CD4-positive, alpha-beta T cell treated with Interleukin-12 subunit alpha and Interleukin-12 subunit beta, for 1 hour (primary cell): ENCODE measurements around the gene INPPL1.
A peak's percentile ranks its signal among the peaks of the same experiment; 100 is the strongest.

Source experiments
- DNase-seq: peaks from one replicate; pipeline ENCODE4 v3.0.0-alpha.2; 2020

The INPPL1 gene

DNA sequence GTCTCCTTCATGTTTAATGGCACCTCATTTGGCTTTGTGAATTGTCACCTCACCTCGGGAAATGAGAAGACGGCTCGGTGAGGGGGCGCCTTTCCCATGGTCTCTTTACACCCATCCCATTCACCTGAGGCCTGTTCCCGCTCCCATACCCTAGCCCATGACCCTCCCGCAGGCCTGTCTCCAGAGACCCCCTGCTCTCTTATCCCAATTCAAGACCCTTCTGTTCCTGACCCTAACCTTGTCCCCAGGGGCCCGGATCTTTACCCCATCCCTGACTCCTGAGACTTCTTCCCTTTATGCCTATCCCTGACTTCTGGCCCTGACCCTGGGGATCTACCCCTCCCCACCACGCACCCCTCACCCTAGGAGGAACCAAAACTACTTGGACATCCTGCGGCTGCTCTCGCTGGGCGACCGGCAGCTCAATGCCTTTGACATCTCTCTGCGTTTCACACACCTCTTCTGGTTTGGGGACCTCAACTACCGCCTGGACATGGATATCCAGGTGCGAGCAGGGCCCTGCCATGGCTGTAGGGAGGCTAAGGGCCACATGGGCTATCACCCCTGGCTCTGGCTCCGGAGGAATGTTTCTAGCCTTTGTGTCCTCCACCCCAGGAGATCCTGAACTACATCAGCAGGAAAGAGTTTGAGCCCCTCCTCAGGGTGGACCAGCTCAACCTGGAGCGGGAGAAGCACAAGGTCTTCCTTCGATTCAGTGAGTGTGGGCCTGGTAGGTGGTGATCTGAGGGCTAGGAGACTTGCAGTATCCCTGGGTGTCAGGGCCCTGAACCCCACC lies 7.9 kb downstream of the INPPL1 start:
- no peak for DNase-seq

DNA sequence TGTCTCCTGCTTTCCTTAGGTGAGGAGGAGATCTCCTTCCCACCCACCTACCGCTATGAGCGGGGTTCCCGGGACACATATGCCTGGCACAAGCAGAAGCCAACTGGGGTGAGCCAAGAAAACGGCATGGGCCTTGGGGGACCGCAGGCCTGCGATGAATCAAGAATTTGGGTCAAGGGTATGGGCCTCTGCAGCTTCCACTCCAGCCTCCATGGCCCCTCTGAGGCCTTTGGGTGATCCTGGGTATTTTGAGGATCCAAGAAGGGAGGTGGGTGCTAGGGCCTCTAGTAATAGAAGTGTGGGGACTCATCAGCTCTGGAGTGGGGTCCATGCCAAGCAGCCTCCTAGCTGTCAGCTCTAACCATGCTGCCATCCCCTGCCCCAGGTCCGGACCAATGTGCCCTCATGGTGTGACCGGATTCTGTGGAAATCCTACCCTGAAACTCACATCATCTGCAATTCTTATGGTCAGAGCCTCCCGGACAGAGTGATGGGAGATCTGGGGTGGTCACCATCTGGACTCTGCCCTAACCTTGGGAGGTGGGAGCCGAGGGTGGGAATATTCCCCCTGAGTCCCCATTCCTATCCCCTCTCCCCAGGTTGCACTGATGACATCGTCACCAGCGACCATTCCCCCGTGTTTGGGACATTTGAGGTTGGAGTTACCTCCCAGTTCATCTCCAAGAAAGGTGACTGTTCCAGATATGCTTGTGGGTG lies 8.6 kb downstream of the INPPL1 start:
- DNase-seq: no peak

DNA sequence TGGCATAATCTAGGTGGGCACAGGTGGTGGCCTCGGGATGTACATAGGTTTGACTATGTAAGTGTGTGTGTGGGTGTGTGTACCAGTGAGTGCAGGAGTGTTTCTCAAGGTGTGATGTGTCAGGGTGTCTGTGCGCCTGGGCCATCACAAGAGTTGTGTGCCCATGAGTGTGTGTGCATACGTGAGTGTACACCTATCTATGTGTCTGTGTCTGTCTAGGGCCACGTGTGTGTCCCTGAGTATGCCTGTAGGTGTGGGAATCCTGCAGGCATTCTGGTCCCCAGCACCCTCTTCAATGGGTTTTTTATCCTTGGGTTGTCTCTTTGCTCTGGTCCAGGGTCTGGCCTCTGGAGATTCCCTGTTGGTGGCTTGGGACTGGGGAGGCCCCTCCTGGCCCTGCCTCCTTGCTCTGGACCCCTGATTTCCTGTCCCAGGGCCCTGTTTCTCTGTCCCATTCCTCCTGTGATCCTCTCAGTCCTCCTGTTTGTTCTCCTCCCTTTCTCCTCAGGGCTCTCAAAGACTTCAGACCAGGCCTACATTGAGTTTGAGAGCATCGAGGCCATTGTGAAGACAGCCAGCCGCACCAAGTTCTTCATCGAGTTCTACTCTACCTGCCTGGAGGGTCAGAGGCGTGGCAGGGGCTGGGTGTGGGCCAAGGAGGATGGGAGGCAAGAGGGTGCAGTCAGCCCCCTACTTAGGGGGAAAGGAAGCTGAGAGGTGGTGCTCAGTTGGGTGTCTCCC lies 9.4 kb downstream of the INPPL1 start:
- DNase-seq: no peak

DNA sequence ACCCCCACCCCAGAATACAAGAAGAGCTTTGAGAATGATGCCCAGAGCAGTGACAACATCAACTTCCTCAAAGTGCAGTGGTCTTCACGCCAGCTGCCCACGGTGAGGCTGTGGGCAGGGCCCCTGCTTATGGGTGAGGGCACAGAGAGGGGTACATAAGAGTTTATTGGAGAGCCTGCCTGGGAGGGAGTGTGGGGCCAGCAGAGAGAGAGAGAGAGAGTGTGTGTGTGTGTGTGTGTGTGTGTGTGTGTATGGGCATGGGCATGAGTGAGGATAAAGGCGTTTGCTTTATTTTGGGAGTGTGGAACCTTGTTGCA lies 9.9 kb downstream of the INPPL1 start:
- no peak for DNase-seq

DNA sequence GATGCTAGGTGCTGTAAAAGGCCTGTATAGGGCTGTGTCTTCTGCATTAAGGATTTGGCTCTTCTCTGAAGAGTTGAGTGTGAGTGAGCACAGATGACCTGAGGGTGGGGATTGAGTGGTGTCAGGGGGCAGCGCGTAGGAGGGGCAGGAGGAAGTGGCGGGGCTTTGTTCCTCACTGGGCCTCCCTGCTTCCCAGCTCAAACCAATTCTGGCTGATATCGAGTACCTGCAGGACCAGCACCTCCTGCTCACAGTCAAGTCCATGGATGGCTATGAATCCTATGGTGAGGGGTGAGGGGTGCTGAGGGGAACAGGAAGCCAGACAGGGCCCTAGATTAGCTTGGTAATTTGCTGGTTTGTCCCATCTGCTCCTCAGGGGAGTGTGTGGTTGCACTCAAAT lies 10.4 kb downstream of the INPPL1 start:
- DNase-seq: no peak

DNA sequence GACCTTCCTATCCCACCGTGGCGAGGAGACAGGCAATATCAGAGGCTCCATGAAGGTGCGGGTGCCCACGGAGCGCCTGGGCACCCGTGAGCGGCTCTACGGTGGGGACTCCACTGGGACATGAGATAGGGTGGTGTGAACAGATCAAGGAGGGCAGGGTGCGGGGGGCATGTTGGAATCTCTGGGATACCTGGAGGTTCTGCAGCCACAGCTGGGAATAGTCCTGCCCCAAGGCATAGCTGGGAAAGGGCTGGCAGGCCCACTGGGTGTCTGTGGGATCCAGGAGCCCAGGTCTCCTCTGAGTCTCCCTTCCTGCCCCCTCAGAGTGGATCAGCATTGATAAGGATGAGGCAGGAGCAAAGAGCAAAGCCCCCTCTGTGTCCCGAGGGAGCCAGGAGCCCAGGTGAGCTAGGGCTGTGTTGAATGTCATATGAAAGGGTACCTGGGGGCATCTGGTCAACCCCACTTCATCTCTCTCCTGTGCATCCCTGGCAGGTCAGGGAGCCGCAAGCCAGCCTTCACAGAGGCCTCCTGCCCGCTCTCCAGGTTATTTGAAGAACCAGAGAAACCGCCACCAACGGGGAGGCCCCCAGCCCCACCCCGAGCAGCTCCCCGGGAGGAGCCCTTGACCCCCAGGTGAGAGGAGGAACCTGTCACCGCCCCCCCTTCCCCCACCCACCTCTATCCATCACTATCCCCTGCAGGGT lies 10.9 kb downstream of the INPPL1 start:
- DNase-seq: no peak

DNA sequence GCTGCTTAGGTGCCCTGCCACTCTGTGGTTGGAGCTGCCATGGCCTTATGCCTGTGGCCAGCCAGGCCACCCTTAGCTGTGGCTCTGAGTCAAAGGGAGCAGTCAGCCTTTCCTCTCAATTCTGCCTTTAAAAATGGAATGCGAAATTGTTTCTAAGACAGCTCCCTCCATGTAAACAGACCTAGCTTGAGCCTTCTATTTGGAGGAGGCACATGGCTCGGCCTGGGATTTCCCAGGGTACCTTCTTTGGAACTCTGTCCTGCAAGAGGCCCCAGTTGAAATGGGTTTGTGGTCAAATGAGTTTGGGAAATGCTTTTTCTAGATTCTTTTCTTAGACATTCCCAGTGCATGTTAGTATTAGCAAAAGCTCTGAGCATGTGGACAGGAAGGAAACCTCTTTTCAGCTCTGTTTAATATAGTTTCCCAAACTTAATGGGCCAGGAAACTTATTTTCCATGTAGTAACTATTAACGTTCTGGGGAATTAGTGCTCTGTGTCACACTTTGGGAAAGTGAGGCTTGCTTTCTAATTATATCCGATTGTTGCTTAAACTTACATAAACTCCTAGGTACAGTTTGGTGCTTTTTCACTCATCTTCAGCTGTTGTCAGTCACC lies 11.6 kb downstream of the INPPL1 start:
- no peak for DNase-seq

DNA sequence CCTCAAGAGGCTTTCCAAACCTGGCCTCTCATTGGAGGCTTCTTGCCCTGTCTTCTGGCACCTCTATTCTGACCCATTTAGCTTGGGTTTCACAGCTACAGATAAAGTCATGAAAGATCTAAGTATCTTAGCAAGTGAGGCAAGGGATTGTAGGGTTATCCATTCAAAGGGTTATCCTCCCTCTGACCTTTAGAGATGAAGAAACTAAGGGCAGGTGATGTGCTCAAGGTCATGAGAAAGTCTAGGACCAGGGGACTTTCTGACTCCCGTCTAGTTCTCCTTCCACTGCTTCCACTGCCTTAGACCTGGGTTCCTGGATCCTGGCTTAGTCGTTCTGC lies 12.2 kb downstream of the INPPL1 start:
- DNase-seq: no peak

DNA sequence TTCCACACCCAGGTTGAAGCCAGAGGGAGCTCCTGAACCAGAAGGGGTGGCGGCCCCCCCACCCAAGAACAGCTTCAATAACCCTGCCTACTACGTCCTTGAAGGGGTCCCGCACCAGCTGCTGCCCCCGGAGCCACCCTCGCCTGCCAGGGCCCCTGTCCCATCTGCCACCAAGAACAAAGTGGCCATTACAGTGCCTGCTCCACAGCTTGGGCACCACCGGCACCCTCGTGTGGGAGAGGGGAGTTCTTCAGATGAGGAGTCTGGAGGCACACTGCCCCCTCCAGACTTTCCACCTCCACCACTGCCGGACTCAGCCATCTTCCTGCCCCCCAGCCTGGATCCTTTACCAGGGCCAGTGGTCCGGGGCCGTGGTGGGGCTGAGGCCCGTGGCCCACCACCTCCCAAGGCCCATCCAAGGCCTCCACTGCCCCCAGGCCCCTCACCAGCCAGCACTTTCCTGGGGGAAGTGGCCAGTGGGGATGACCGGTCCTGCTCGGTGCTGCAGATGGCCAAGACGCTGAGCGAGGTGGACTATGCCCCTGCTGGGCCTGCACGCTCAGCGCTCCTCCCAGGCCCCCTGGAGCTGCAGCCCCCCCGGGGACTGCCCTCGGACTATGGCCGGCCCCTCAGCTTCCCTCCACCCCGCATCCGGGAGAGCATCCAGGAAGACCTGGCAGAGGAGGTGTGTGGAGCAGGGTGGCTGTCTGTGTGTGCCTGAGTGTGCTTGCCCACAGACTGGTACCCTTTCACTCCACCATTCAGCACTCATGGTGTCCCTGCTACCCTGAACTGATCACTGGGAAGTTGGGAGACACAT lies 12.8 kb downstream of the INPPL1 start:
- DNase-seq: no peak

DNA sequence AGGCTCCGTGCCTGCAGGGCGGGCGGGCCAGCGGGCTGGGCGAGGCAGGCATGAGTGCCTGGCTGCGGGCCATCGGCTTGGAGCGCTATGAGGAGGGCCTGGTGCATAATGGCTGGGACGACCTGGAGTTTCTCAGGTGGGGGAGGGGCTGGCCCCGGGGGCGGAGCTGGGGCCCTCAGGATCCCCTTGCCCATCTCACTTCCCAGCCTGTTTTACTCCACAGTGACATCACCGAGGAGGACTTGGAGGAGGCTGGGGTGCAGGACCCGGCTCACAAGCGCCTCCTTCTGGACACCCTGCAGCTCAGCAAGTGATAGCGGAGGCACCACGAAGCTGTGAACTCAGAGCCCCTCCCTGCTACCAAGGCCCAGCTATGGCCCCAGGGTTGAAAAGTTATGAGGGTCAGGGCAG lies 13.5 kb downstream of the INPPL1 start:
- peak; percentile 59 for DNase-seq

DNA sequence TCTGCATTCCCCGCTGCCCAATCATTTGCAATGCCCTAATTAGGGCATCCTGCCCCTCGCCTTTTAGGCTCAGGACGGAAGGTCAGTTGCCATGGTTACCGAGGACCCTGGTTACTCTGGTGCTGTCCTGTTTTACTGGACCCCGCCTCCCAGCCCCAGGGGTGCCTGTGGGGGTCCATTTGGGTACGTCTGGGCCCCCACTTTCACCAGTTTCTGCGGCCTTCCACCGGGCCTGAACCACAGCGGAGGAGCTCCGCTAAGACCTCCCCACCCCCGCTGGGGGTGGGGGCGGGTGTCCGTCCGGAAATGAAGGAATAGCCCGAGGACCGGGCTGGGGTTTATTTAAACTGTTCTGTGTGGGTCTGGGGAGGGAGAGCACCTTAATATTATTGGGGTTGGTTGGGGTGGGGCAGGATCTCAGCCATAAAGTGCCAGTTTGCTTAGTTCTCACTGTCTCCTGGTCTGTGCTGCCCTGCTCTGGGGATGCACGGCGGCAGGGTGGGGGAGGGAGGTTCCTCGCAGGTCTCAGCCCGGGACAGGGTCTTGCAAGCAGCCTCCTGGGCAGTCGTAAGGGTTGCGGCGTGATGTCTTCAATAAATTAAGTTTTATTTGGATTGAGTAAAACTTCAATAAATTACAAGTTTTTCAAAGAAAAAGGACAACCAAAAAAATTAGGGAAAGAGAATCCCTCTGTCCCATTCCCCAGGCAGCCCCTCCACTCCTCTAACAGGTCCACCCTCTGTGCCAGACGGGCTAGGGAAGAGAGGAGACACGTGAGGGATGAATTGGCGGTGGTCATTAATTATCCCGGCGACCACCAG lies 14.1 kb downstream of the INPPL1 start:
- DNase-seq: no peak

DNA sequence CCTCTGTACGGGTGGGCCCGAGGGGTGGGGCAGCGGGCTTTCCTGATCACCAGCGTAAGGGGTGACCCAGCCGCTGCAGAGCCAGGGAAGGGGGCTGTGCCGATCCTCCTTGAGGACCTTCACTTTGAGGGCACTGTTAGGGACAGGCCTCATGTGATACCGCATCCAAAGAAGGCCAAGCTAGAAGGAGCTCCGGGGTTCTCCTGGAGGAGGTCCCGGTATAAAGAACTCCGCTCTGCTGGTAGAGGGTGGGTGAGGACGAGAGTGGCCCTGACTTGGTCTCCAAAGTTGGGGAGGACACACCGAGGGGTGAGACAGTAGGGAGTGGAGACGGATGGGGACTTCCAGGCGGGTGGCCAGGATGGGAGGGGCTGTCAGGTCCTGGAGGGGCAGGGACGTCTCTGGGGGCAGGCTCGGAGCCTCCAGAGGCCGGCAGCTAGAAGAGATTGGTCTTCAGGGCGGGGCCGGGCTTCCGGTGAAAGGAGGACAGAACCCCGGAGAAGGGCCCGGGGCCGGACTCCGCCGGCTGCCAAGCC lies 14.8 kb downstream of the INPPL1 start:
- no peak for DNase-seq

DNA sequence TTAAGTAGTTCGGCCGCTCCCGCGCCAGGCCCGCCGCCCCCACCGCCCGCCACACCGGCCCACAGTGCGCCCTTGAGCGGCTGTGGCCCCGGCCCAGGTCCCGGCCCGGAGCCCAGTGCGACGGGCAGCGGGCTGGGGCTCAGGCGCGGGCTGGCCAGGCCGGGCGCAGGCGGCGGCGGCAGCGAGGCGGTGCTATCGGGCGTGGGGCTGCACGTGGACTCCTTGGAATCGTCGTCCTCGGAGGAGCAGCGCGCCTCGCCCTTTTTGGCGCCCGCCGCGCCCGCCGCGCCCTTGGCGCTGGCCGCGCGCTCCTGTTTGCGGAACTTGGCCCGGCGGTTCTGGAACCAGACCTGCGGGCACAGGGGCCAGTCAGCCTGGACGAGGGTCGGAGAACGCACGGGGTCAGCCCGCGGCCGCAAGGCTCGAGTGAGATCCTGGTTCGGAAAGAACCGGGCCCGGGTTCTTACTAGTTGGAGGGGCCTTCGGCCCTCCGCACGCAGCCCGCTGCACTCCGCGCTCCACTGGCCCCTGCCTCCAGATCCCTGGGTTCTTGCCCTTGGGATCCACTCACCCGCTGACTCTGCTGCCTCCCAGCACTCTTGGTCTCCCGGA lies 15.4 kb downstream of the INPPL1 start:
- no peak for DNase-seq

DNA sequence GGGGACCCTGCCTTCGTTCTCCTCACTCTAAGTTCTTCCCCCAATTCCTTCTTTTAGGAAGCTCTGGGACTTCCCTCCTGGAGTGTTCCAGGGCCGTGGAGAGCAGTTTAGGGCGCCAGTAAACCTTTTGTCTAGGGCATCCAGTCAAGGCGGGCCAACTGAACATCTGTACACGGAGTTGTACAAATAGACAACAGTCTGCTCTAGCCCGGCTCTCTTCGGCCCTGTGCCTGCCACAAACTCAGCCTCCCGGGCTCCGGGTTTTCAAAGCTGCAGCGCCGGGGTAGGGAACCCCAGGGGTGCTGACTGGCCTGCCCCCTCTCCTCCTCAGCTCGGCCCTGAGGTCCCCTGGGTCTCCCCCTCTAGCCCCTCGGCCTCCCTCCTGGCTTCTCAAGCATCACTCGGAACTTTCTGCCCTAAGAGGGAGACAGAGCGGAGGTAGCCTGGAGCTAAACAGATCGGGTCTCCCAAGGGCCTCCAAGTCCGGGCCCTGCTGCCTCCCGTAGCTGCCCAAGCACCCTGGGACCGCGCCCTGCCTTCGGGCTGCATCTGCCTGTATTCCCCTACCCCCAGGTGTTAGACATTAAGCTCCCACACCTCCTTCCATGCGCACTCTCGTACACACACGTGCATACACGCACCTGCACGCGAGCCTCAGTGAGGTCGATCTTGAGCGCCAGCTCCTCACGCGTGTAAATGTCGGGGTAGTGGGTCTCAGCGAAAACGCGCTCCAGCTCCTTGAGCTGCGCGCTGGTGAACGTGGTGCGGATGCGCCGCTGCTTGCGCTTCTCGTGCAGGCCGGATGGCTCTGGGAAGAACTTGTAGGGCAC lies 16.1 kb downstream of the INPPL1 start:
- DNase-seq: no peak

DNA sequence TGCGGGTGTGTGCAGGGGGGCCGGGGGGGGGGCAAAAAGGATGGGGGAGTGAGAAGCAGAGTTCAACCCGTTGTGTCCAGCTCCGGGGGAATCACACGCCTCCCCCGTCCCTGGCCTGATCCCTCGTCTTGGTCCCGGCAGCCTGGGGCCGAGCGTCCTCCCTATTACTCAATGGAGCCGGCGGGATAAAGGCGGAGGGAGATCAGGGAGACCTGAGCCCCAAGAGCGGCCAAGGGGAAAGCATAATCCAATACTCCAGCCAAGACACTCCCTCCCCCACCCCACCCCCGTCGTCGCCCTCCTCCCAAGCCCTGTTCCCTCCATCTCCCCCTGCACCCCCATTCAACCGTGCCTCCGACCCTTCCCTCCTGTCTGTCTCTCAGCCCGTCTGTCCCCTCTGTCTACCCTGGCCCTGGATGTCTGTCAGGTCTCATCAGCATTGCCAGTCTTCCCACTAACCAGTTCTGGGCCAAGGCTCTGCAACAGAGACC lies 16.8 kb downstream of the INPPL1 start:
- DNase-seq: no peak

DNA sequence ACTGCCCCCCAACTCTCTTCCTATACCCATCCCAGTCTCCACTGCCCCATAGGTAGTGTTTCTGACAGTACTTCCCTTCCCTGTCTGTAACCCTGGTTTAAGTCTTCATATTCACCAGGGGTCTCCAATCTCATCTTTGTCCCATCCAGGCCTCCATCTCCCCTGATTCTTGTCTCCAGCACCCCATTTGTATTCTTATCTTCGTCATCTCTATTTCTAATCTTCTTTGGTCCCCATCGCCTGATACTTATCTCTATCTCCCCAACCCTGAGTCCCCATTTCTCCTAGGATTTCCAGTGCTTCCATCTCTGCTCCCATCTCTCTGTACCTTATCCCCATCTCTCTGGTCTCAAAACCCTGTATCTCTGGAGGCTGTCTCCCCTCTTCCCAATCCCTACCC lies 17.6 kb downstream of the INPPL1 start:
- no peak for DNase-seq

DNA sequence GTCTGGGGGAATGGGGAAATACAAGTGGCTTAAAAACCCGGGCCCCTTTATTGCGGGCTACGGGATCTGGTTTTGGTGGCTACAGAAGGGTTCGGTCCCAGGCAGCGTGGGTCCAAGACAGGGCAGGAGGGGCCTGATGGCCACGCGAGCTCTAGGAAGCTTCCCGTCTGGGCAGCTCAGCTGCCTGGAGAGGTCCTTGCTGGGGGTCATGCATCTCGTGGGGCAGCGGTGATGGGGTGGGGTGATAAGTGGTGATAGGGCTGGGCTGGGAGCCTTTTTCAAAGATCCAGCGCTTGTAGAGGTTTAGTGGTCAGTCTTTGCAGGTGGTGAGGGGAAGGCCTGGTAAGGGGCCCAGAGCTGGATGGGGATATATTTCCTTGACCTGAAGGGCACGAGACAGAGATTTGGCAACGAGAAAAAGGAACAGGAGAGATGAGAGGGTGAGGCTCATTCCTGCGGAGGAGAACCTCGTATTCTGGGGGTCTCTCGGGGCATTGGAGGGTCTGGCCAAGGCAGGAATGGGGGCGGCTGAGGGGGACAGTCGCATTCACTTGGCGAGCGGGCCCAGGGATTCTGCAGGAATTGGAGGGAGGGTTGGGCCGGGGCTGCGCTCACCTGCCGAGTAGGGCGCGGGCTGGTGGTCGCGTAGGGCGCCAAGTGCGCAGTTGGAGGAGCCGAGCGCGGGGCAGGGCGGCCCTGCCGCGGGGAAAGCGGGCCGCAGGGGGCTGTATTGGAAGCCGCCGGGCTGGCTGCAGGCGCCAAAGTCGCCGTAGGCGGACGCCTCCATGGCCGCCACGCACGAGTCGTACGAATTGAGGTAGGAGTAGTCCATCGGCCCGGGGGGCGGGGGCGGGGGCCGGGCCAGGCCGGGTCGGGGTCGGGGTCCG lies 18.8 kb downstream of the INPPL1 start:
- no peak for DNase-seq

DNA sequence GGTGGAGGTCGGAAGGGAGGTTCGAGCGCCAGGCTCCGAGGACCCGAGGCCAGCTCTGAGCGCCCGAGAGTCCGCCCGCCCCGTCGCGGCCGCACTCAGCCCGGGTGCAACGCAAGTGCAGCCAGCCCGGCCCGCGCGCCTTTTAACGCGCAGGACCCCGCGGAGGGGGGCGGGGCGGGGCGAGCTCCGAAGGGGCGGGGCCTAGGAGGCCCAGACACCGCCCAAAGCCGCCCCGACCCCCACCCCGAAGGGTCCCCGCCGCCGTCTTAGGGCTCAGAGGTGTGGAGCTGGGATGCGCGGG lies 19.4 kb downstream of the INPPL1 start, which contains the start of gene PHOX2A:
PHOX2A (minus strand) TSS at position 117 of the 301 bp plus-strand sequence. CDS start 172 bp downstream, outside the sequence.
- DNase-seq: no peak
